Daoy (cell line): ENCODE measurements around the gene FBXL15. TPM values are rescaled to one million over a fixed set of nuclear protein-coding genes. Genes with fewer than 3 reads are reported as not detected.

ENCODE experiments used
- DNase-seq: peaks from one replicate; pipeline ENCODE4 v3.0.0-alpha.2; 2015; ENCODE audit warnings: low read depth
- total RNA-seq: library from RNA; depleted of rRNA; stranded (reverse); fragments of >200 nt; shearing (Covaris generic); gene quantifications from 2 replicates; pipeline ENCODE4 v1.2.3, GENCODE V29; 2014

Gene FBXL15
- total RNA-seq, 1 experiment from 2014 or later: 8.1 TPM

GRCh38 chr10:102411341-102412255, 9.0 kb upstream of the FBXL15 start:
- DNase-seq: no peak

DNA sequence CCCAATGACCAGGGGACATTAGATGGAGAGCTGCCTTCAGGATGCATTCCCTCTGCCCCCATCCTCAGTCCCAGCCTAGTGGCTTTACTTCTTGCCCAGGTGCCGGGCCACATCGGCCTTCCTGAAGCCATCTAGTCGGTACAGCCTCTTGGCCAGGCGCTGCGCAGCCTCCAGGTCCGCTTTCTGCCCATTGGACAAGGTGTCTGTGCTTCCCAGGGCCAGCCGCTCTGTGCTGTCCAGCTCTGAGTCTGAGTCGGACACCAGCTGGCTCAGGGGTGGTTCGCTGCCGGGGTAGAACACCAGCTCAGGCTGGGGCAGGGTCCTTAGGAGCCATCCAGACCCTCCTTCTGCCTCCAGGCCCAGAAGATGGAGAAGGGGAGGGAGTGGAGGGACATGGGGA, 8.3 kb upstream of the FBXL15 start:
- DNase-seq: no peak

- no peak for DNase-seq
Observed at GRCh38 chr10:102413053-102413705, 7.5 kb upstream of the FBXL15 start.

GRCh38 chr10:102413806-102414561, 6.7 kb upstream of the FBXL15 start:
- no peak for DNase-seq

DNA sequence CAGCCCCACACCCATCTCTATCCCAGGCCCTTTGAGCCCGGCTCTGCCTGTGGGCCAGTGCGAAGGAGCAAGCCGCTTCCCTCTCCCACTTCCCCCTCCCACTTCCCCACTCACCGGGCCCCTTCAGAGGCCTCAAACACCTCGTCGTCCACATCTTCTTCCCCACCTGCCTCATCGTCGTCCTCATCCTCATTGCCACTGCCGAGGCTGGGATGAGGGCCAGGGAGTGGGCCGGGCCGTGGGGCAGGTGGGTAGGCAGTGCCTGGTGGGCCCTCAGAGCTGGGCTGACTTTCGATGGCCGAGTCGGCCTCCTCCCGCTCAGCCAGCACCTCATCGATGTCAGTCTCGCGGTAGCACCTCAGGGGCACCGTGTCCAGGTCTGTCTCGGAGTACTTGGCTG, 5.9 kb upstream of the FBXL15 start:
- DNase-seq: no peak

DNA sequence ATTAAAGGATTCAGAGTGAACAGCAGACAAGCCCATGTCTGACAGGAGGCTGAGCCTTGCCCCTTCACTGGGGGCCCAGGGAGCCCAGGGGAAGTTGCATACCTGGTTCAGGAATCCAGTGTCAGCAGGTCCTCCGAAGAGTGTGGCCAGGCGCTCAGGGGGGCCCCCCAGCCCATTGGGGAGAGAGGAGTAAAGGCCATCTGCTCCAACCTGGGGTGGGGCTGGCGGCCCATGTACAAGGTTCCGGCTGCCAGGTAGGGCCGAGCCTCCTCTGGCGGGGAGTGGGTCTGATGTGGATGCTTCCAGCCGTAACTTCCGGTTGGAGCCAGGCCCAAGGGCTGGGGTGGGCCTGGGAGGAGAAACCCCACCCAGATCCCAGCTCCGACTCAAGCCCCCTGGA, 4.4 kb upstream of the FBXL15 start:
- no peak for DNase-seq

DNA sequence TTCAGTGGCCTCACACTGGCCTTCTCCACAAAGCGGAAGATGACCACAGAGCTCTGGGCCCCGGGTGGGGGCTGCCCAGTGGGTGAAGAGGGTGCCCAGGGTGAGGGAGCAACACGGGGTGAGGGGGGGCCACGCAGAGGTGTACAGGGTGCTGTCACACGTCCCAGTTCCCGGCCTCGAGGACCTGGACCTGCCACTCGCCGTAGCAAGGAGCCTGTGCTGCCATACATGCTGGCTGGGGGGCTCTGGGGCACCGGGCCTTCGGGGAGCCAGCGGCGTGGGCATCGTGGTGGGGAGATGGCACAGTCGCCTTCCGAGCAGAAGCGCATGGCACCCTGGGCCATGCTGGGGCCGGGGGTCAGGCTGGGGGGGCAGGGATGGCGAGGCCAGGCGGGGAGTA, 3.9 kb upstream of the FBXL15 start:
- no peak for DNase-seq

DNA sequence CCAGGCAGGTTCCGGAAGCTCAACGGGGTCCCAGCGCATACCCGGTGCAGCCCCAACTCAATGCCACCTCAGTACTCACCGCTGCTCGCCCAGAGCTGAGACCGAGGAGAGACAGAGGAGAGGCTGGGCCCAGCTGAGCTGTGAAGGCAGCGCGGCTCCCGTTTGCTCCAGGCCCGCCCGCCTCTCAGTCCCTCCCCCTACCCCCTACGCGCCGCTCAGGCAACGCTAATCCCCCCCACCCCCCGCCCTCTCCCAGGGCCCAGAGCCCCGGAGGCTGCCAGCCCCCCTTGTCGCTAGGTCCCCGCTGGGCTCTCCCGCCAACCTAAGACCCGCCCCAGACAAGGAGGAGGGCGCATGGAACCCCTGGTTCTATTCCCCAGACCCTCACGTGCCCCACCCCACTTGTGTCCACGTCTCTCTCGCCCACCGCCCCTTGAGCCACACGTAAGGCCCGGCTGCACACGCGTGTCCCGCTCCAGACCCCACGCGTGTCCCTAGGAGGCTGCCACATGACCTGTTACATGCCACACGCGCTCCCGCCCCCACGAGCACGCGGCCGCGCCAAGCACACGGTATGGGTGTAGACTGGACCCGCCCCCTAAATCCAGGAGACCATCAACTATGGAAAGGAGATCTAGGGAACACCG, 1.9 kb upstream of the FBXL15 start, which contains the start of gene PSD:
Gene PSD (minus strand): TSS at position 164 of the 647 bp plus-strand sequence. CDS start 1,747 bp downstream, outside the sequence.
- DNase-seq: no peak

DNA sequence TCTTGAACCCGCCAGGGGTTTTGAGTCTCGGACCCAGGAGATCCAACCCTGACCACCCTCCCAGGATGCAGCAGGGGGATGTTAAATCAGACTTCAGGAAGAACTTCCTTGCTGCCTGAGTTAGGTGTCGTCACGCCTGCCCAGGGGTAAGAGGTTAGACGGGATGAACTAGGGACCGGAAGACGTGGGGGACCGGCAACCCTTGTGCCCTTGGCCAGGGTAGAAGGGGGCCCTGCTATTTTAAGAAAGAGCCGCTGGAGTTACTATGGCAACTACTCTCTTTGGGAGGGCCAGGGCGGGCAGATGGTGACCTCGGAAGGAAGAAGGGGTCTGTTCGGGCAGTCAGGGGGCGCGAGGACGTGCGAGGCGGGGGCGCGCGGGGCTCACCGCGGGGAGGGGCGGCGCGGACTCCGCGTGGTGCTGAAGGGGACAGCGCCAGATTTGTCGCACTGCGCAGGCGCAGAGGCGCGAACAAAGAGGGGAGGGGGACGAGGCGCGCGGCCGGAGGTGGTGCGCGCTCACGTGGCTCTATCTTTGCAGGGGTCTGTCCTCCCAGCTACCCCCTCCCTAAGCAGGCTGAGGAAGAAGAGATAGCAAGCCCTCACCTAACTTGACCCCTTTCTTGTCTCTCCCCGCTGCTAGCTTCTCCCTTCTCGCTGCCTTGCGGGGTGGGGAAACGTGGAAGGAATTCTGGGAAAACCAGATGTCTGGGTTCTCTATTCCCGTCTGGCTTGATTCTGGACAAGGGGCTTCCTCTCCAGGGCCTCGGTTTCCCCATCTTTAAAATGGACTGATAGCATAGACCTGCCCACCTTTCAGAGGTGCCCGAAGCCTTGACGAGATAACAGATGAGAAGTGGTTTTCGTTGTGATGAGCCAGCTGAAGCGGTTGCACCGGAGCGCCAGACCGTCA, 1.1 kb upstream of the FBXL15 start:
- peak; percentile 57 for DNase-seq

DNA sequence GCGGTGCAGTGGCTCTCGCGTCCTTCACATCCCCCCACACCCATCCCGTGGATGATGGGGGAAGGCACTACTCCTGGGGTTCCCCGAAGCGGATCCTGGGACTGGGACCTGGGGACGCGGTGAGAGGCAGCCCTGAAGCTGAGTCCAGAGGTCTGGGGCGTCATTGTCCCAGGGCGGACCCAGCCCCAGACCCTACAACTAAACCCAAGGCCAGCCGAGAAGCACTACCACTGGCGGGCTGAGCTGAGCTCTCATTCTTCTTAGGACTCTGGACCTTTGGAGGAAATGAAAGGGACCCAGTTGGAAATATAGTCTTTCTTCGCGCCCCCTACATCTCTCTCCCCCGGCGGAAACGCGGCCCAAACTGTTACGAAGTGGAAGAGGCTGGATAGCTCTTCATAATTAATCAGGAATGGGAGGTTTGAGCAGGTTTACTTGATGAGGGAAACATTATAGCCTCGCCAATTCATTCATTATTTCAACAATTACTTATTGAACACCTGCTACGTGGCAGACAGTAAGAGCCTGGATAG, 389 bp upstream of the FBXL15 start:
- no peak for DNase-seq

DNA sequence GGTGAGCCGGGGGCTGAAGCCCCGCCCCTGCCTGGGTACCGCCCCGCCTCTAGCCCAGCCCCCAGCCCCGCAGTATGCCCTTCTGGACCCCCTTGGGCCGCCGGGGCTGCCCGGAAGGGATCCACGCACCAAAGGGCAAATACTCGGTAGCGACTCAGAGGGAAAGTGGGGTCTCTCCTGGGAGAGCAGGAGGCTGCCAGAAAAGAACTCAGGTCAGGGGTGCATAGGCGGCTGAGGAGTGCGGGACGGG, 796 bp downstream of the FBXL15 start:
- no peak for DNase-seq

GRCh38 chr10:102421757-102422512, 1.3 kb downstream of the FBXL15 start:
- no peak for DNase-seq

- peak; percentile 54 for DNase-seq
Observed at GRCh38 chr10:102422545-102423129, 2.0 kb downstream of the FBXL15 start.

DNA sequence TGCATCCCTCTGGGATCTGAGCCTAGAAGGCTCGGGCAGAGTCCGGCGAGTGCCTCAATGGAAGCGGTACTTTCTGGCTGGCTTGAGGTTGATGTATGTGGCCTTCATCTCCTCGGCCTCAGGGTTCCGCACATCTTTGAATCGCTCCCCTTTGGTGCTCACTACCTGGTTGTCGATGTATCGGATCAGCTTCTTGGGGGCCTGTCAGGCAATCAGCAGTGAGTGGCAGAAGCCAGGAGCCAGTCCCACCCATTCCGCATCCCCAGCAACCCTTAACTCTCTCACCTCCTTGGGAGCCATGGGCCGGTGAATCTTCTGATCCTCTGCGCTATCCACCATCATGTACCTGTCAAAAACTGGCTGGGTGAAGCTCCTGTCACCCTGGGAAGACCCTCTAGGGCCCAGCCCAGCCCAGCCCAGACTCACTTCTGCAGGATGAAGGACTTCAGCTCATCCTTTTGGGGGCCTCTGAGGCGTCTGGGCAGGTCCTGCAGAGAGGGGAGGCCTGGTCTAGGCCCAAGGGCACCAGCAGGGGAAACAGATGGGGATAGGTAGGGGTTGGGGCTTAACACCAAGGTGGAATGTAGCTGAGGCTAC, 2.8 kb downstream of the FBXL15 start:
- no peak for DNase-seq

DNA sequence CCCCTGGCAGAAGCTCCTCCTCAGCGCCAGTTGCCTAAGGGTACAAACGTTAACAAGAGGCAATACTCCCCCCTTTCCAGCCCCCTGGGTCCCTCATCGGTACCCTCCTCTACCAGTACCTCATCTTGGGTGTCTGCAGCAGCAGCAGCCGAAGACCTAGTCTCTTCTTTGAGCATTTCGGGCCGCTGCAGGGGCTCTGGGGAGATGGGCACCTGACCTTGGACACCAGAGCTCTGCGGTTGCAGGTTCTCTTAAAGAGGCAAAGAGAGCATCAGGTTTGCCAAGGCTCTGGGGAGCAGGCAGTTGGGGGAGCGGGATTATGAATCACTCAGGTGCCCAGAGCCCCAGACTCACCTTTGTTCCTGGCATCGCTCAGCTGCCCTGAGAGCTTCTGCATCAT, 3.5 kb downstream of the FBXL15 start:
- no peak for DNase-seq

- no peak for DNase-seq
Observed at GRCh38 chr10:102424916-102425315, 4.3 kb downstream of the FBXL15 start.

DNA sequence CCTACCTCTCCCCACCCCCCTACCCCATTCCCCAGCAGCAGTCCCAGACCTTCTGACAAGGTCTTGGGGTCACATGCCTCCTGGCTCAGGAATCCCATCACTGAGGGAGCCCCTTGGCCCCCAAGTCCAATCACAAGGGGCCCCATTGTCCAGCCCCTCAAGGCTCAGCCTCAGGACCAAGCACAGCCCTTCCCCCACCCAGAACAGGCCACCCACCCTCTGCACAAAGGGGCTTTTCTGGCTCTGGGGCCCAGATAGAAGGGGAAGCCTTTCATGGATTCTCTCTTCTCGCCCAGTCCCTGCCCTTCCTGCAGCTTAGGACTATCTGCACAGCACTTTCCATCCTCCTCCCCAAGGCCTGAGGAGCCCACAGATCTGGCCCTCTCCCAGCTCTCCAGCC, 4.8 kb downstream of the FBXL15 start:
- DNase-seq: no peak

- no peak for DNase-seq
Observed at GRCh38 chr10:102426803-102427287, 6.2 kb downstream of the FBXL15 start.

- no peak for DNase-seq
Observed at GRCh38 chr10:102429468-102429867, 8.8 kb downstream of the FBXL15 start.
